Progenitor cell of endocrine pancreas (in vitro differentiated cells): ENCODE measurements around the gene PSMD7. TPM values are rescaled to one million over a fixed set of nuclear protein-coding genes. Genes with fewer than 3 reads are reported as not detected.

Source experiments
- DNase-seq: peaks from one replicate; pipeline ENCODE4 v3.0.0; 2021; ENCODE audit warnings: low spot score; ENCODE audit not compliant: unreplicated experiment
- H3K27ac Mint-ChIP-seq: 2 replicates; pipeline ENCODE4 v1.8.0; 2021; ENCODE audit warnings: mild to moderate bottlenecking, moderate library complexity, mixed read lengths
- H3K27me3 Mint-ChIP-seq: 2 replicates; pipeline ENCODE4 v1.8.0; 2021; ENCODE audit warnings: mixed read lengths
- H3K36me3 Mint-ChIP-seq: 2 replicates; pipeline ENCODE4 v1.8.0; 2022; ENCODE audit warnings: mixed read lengths; ENCODE audit not compliant: insufficient read depth
- H3K4me1 Mint-ChIP-seq: 2 replicates; pipeline ENCODE4 v1.8.0; 2021; ENCODE audit warnings: low read depth, mixed read lengths
- H3K4me3 Mint-ChIP-seq: 2 replicates; pipeline ENCODE4 v1.8.0; 2021; ENCODE audit warnings: low read depth, mild to moderate bottlenecking, moderate library complexity, mixed read lengths
- H3K9me3 Mint-ChIP-seq: 2 replicates; pipeline ENCODE4 v1.8.0; 2021; ENCODE audit warnings: low read depth, mixed read lengths
- CTCF ChIP-seq: fragments of 200-600 bp; sonication (generic); IDR thresholded peaks from one replicate; pipeline ENCODE4 v1.5.0; 2021; ENCODE audit warnings: antibody characterized with exemption, mild to moderate bottlenecking; ENCODE audit not compliant: unreplicated experiment
- total RNA-seq: library from RNA; stranded (reverse); gene quantifications from 2 replicates; pipeline ENCODE4 v1.2.1, GENCODE V29; 2021

The PSMD7 gene
- total RNA-seq, 1 donor from 2014 or later, result 87.6 TPM

- no peak for TF ChIP-seq CTCF
- Mint-ChIP-seq H3K27ac (no peak overlapping the region), H3K4me1 (no peaks in the 10 kb centered on the region), H3K27me3 (no peaks in the 10 kb centered on the region), H3K36me3 (no peaks in the 10 kb centered on the region), H3K4me3 (no peak overlapping the region), H3K9me3 (no peaks in the 10 kb centered on the region)
- no peak for DNase-seq
Measured at GRCh38 chr16:74257061-74257460, 39.6 kb upstream of the PSMD7 start.

- TF ChIP-seq CTCF, result no peak
- Mint-ChIP-seq H3K27ac (no peak overlapping the region), H3K4me3 (no peak overlapping the region), H3K4me1 (no peaks in the 10 kb centered on the region), H3K36me3 (no peaks in the 10 kb centered on the region), H3K9me3 (no peaks in the 10 kb centered on the region), H3K27me3 (no peaks in the 10 kb centered on the region)
- DNase-seq, result no peak
Measured at GRCh38 chr16:74261068-74261467, 35.5 kb upstream of the PSMD7 start.

GRCh38 chr16:74264811-74265210 is 31.8 kb upstream of the PSMD7 start:
- DNase-seq, result no peak
- H3K4me3 Mint-ChIP-seq, result no peak overlapping the region
- H3K27ac Mint-ChIP-seq, result no peak overlapping the region
- no peaks in the 10 kb centered on the region for H3K9me3 Mint-ChIP-seq
- no peaks in the 10 kb centered on the region for H3K27me3 Mint-ChIP-seq
- H3K4me1 Mint-ChIP-seq, result peaks cover 9% of the 10 kb centered on the region
- no peak for TF ChIP-seq CTCF
- no peaks in the 10 kb centered on the region for H3K36me3 Mint-ChIP-seq

GRCh38 chr16:74268372-74268782 is 28.2 kb upstream of the PSMD7 start:
- Mint-ChIP-seq H3K4me1 (peaks cover 9% of the 10 kb centered on the region), H3K27ac (peak overlapping the region; percentile 60), H3K36me3 (no peaks in the 10 kb centered on the region), H3K4me3 (no peak overlapping the region), H3K27me3 (no peaks in the 10 kb centered on the region), H3K9me3 (no peaks in the 10 kb centered on the region)
- DNase-seq, result no peak
- TF ChIP-seq CTCF, result no peak

GRCh38 chr16:74271872-74272271 is 24.7 kb upstream of the PSMD7 start:
- TF ChIP-seq CTCF, result no peak
- Mint-ChIP-seq H3K27me3 (peaks cover 3% of the 10 kb centered on the region), H3K4me1 (peaks cover 11% of the 10 kb centered on the region), H3K4me3 (no peak overlapping the region), H3K27ac (no peak overlapping the region), H3K36me3 (no peaks in the 10 kb centered on the region), H3K9me3 (no peaks in the 10 kb centered on the region)
- no peak for DNase-seq
